LNCAP (cell line): Measurements from ENCODE around the gene UBE2O.

Experiments used
- CTCF ChIP-seq: fragments of 450-650 bp; IDR thresholded peaks from 2 replicates; pipeline ENCODE4 v1.5.1; 2017; ENCODE audit warnings: mild to moderate bottlenecking

UBE2O gene

DNA sequence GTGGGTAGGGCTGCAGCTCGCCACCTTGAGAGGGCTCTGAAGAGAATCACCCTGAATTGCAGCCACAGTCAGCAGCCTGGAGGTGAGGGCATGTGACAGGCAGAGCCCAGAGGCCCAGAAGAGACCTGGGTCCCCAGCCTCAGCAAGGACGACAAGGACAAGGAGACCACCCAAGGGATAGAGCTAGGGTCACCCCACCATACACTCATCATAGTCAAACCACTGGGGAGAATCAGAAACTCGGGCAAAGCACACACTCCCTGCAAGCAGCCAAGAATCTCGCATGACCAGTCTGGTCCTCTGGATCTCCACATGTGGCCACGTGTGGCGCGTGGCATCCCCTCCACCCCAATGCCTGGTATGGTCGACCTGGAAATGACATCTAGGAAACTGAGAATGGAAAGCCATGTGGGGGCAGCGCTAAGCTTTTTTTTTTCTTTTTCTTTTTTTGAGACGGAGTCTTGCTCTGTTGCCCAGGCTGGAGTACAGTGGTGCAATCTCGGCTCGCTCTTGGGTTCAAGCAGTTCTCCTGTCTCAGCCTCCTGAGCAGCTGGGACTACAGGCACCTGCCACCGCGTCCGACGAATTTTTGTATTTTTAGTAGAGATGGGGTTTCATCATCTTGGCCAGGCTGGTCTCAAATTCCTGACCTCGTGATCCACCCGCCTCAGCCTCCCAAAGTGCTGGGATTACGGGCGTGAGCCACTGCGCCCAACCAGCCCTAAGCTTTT lies 73.1 kb downstream of the UBE2O start:
- no peak for TF ChIP-seq CTCF

DNA sequence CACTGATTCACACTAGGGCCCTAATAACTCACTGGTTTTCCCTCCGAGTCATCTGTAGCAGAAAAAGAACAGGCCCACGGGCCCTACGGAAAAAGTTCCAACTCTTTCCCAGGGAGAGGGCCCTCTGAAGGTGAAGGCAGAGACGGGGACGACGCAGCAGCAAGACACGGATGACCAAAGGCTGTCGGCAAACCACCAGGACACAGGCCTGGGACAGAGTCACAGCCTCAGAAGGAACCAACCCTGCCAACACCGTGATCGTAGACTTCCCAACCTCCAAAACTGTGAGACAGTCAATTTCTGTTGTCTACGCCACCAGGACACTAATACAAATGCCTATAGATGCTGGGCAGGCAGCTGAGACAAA lies 73.7 kb downstream of the UBE2O start:
- TF ChIP-seq CTCF, result no peak

DNA sequence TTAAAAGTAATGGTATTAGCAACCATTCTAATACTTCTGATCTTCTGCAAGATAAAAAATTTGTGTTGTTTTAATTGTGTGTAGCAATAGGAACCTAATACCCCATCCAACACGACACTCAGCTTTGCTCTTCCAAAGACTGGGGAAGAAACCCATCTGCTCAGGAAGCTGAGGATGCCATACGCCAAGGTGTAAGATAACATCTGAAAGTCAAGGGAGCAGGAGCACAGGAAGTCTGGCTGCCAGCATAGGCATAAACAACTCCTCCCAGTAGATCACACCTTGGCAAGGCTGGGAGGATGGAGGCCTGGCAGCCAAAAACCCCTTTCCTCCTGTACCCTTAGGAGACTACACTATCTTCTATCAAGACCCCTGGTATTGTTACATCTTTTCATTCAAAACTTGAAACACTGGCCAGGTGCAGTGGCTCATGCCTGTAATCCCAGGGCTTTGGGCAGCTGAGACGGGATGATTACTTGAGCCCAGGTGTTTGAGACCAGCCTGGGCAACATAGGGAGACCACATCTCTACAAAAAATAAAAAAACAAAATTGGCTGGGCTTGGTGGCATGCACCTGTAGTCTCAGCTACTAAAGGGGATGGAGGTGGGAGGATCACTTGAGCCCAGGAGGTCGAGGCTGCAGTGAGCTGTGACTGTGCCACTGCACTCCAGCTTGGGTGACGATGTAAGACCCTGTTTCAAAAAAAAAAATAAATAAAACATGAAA lies 74.2 kb downstream of the UBE2O start:
- TF ChIP-seq CTCF, result no peak

- no peak for TF ChIP-seq CTCF
Observed at GRCh38 chr17:76376318-76377133, 76.4 kb downstream of the UBE2O start.

DNA sequence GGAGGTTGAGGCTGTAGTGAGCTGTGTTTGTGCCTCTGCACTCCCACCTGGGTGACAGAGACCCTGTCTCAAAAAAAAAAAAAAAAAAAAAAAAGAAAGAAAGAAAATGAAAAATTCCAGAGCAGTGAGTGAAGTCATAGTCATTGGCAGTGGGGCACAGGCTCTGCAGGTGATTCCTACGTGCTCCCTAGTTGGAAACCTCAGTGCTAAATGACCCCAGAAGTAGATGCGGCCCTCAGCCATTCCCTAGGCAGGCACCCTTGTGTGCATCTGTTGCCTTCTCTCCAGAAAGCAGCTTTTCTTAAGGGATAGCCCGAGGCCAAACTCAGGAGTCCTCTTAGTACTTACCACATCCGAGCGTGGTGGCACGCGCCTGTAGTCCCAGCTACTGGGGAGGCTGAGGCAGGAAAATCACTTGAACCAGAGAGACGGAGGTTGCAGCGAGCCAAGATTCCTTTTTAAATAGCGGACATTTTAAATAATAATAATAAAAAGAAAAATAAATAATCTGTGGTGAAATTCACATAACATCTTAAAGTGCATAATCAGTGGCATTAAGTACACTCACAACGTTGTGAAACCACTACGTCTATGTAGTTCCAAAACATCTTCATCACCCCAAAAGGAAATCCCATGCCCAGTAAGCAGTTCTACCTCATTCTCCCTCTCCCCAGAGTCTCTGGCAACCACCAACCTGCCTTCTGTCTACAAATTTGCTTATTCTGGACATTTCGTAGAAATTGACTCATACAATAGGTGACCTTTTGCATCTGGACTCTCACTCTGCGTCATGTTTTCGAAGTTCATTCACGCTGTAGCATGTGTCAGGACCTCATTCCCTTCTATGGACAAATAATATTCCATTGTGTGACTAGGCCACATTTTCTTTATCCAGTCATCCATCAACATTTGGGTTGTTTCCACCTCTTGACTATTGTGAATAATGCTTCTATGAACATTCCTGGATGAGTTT lies 81.0 kb downstream of the UBE2O start:
- TF ChIP-seq CTCF, result no peak

- 0 out of 2 replicates have a peak, but pooled peaks have one; percentile 13 for TF ChIP-seq CTCF
Observed at GRCh38 chr17:76370261-76370993, 82.5 kb downstream of the UBE2O start.
